Adrenal gland (tissue), 5 donors: ENCODE measurements around the gene MCM3AP.

Experiments used
- POLR2A ChIP-seq, 2 donors: fragments of 450-650 bp; IDR thresholded peaks; one replicate each; pipeline ENCODE4 v1.6.1; 2017; ENCODE audit warnings: antibody characterized with exemption in 2 of 2, mild to moderate bottlenecking in 2 of 2, moderate library complexity in 1 of 2
- TF ChIP-seq, protein P1 (sequence below), 6 experiments: fragments of 450-650 bp in 4 of 6; fragments of 200-600 bp in 2 of 6; sonication (generic) in 1 of 6; IDR thresholded peaks; 1 replicate in 5 of 6; 2 replicates in 1 of 6; pipeline versions ENCODE4 v1.5.1 to v1.8.0; 2016 to 2021; ENCODE audit warnings: antibody characterized with exemption in 6 of 6, mild to moderate bottlenecking in 2 of 6, moderate library complexity in 1 of 6
- donor health status: DM: no; HTN: no; CAD: no.

DNA sequence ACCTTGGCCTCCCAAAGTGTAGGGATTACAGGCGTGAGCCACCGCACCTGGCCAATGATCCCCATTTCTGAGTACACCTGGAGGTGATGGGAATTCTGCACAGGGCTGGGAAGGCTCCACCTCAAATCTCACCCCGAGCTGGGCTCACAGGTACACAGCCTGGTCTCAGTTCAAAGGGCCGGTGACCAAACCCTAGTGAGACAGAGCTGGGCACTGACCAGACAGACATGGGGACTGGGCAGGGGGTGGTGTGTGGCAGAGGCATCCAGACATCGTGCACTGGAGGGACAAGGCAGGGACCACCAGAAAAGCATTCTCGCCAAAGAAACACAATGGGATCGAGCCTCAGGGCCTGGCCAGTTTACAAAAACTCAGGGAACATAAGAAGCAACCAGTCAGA, 74.0 kb downstream of the MCM3AP start:
- TF ChIP-seq, protein P1, sequence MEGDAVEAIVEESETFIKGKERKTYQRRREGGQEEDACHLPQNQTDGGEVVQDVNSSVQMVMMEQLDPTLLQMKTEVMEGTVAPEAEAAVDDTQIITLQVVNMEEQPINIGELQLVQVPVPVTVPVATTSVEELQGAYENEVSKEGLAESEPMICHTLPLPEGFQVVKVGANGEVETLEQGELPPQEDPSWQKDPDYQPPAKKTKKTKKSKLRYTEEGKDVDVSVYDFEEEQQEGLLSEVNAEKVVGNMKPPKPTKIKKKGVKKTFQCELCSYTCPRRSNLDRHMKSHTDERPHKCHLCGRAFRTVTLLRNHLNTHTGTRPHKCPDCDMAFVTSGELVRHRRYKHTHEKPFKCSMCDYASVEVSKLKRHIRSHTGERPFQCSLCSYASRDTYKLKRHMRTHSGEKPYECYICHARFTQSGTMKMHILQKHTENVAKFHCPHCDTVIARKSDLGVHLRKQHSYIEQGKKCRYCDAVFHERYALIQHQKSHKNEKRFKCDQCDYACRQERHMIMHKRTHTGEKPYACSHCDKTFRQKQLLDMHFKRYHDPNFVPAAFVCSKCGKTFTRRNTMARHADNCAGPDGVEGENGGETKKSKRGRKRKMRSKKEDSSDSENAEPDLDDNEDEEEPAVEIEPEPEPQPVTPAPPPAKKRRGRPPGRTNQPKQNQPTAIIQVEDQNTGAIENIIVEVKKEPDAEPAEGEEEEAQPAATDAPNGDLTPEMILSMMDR (IDR thresholded peaks at IDR 0.05), result no peak
- no peak for TF ChIP-seq POLR2A (IDR thresholded peaks at IDR 0.05)
